Suprapubic skin (tissue), 4 donors: Measurements from ENCODE around the gene ADD2.

Experiments
- CTCF ChIP-seq, 2 donors: fragments of 200-600 bp in 1 of 2; fragments of 450-650 bp in 1 of 2; sonication (generic) in 1 of 2; IDR thresholded peaks; one replicate each; pipeline ENCODE4 v1.5.1; 2016 to 2019; ENCODE audit warnings: antibody characterized with exemption in 2 of 2, mild to moderate bottlenecking in 1 of 2, moderate library complexity in 1 of 2
- EP300 ChIP-seq: sonication (generic); formaldehyde crosslinking; IDR thresholded peaks from one replicate; pipeline ENCODE4 v1.6.1; 2017; ENCODE audit warnings: antibody characterized with exemption
- POLR2A ChIP-seq, 2 donors: fragments of 450-650 bp; IDR thresholded peaks; one replicate each; pipeline ENCODE4 v1.6.1; 2017; ENCODE audit warnings: antibody characterized with exemption in 2 of 2, mild to moderate bottlenecking in 2 of 2, moderate library complexity in 2 of 2
- POLR2AphosphoS5 ChIP-seq, 3 donors: sonication (generic); formaldehyde crosslinking; IDR thresholded peaks; one replicate each; pipeline ENCODE4 v1.6.1; 2017; ENCODE audit warnings: antibody characterized with exemption in 3 of 3

- TF ChIP-seq EP300 (no peak), POLR2A (IDR thresholded peaks at IDR 0.05) (no peak), CTCF (IDR thresholded peaks at IDR 0.05) (no peak), POLR2AphosphoS5 (IDR thresholded peaks at IDR 0.05) (no peak)
Measured at GRCh38 chr2:70729647-70730046, 38.4 kb downstream of the ADD2 start.
